BLaER1 (cell line): Measurements from ENCODE around the gene INSR.
"Not testable (repeated sequence)": the region's sequence is repeated elsewhere in the genome, so short reads cannot be mapped to it uniquely, and the experiment has no call there.

ENCODE experiments used
- H3K27ac ChIP-seq: shearing (Covaris generic); formaldehyde crosslinking; 2 replicates; pipeline ENCODE4 v1.8.1; 2022
- H3K27me3 ChIP-seq: shearing (Covaris generic); formaldehyde crosslinking; 2 replicates; pipeline ENCODE4 v1.8.1; 2022
- H3K36me3 ChIP-seq: shearing (Covaris generic); formaldehyde crosslinking; 2 replicates; pipeline ENCODE4 v1.8.1; 2022
- H3K4me1 ChIP-seq: shearing (Covaris generic); formaldehyde crosslinking; 2 replicates; pipeline ENCODE4 v1.8.1; 2022
- H3K4me2 ChIP-seq: shearing (Covaris generic); formaldehyde crosslinking; 2 replicates; pipeline ENCODE4 v1.8.1; 2022
- H3K4me3 ChIP-seq: shearing (Covaris generic); formaldehyde crosslinking; 2 replicates; pipeline ENCODE4 v1.8.1; 2022
- H3K9ac ChIP-seq: shearing (Covaris generic); formaldehyde crosslinking; 2 replicates; pipeline ENCODE4 v1.8.1; 2022
- H3K9me3 ChIP-seq: shearing (Covaris generic); formaldehyde crosslinking; 2 replicates; pipeline ENCODE4 v1.8.1; 2022
- H4K20me1 ChIP-seq: shearing (Covaris generic); formaldehyde crosslinking; 2 replicates; pipeline ENCODE4 v1.8.1; 2022
- Cebpa-rat ChIP-seq: shearing (Covaris generic); IDR thresholded peaks from 2 replicates; pipeline ENCODE4 v1.8.1; 2022

INSR gene

GRCh38 chr19:7228935-7229541 lies 65.2 kb downstream of the INSR start:
- TF ChIP-seq Cebpa-rat = no peak
- peak overlapping the region; percentile 85 for H3K4me2 ChIP-seq
- peaks cover 43% of the 10 kb centered on the region for H3K36me3 ChIP-seq
- no peak overlapping the region for H3K9ac ChIP-seq
- H4K20me1 ChIP-seq = peaks cover 100% of the 10 kb centered on the region
- H3K4me1 ChIP-seq = peaks cover 63% of the 10 kb centered on the region
- no peaks in the 10 kb centered on the region for H3K9me3 ChIP-seq
- no peak overlapping the region for H3K4me3 ChIP-seq
- no peak overlapping the region for H3K27ac ChIP-seq
- H3K27me3 ChIP-seq = no peaks in the 10 kb centered on the region

- Histone ChIP-seq H4K20me1 (peaks cover 100% of the 10 kb centered on the region), H3K4me3 (no peak overlapping the region), H3K27ac (peak overlapping the region; percentile 53), H3K9me3 (no peaks in the 10 kb centered on the region), H3K27me3 (no peaks in the 10 kb centered on the region), H3K9ac (0 out of 2 replicates have a peak overlapping the region, but pooled peaks have one; percentile 8), H3K4me2 (peak overlapping the region; percentile 85), H3K4me1 (peaks cover 66% of the 10 kb centered on the region), H3K36me3 (peaks cover 38% of the 10 kb centered on the region)
- no peak for TF ChIP-seq Cebpa-rat
These were observed 66.5 kb downstream of the INSR start for GRCh38 chr19:7227735-7228134.

GRCh38 chr19:7227149-7227548 lies 67.1 kb downstream of the INSR start:
- H3K27me3 ChIP-seq = not testable (repeated sequence)

GRCh38 chr19:7226739-7227138 lies 67.5 kb downstream of the INSR start:
- H3K4me3 ChIP-seq = no peak overlapping the region
- no peak for TF ChIP-seq Cebpa-rat
- H3K36me3 ChIP-seq = peaks cover 46% of the 10 kb centered on the region
- peak overlapping the region; percentile 85 for H3K4me2 ChIP-seq
- H4K20me1 ChIP-seq = peaks cover 100% of the 10 kb centered on the region
- H3K9me3 ChIP-seq = no peaks in the 10 kb centered on the region
- no peaks in the 10 kb centered on the region for H3K27me3 ChIP-seq
- peaks cover 74% of the 10 kb centered on the region for H3K4me1 ChIP-seq
- H3K27ac ChIP-seq = peak overlapping the region; percentile 28
- H3K9ac ChIP-seq = no peak overlapping the region

More at GRCh38 chr19:7227149-7227548, 67.1 kb downstream of the INSR start:
- Histone ChIP-seq H3K4me1 (peaks cover 72% of the 10 kb centered on the region), H3K9ac (0 out of 2 replicates have a peak overlapping the region, but pooled peaks have one; percentile 8), H3K27ac (0 out of 2 replicates have a peak overlapping the region, but pooled peaks have one; percentile 53), H3K36me3 (peaks cover 42% of the 10 kb centered on the region), H3K4me2 (peak overlapping the region; percentile 85), H4K20me1 (peaks cover 100% of the 10 kb centered on the region)
- not testable (repeated sequence) for H3K9me3 ChIP-seq, H3K4me3 ChIP-seq

- H4K20me1 ChIP-seq = peaks cover 100% of the 10 kb centered on the region
- no peaks in the 10 kb centered on the region for H3K9me3 ChIP-seq
- H3K4me1 ChIP-seq = peaks cover 74% of the 10 kb centered on the region
- peak overlapping the region; percentile 71 for H3K27ac ChIP-seq
- TF ChIP-seq Cebpa-rat = no peak
- peak overlapping the region; percentile 43 for H3K4me3 ChIP-seq
- H3K4me2 ChIP-seq = peak overlapping the region; percentile 85
- peak overlapping the region; percentile 50; the same call in 1 of the 2 replicates for H3K9ac ChIP-seq
- peaks cover 46% of the 10 kb centered on the region for H3K36me3 ChIP-seq
- H3K27me3 ChIP-seq = no peaks in the 10 kb centered on the region
These were observed 68.5 kb downstream of the INSR start for GRCh38 chr19:7225741-7226140.

GRCh38 chr19:7224995-7225394 lies 69.2 kb downstream of the INSR start:
- peaks cover 77% of the 10 kb centered on the region for H3K4me1 ChIP-seq
- no peaks in the 10 kb centered on the region for H3K9me3 ChIP-seq
- H3K4me2 ChIP-seq = peak overlapping the region; percentile 85
- H3K4me3 ChIP-seq = peak overlapping the region; percentile 54
- peak overlapping the region; percentile 70 for H3K27ac ChIP-seq
- H3K27me3 ChIP-seq = no peaks in the 10 kb centered on the region
- peaks cover 46% of the 10 kb centered on the region for H3K36me3 ChIP-seq
- peak overlapping the region; percentile 65 for H3K9ac ChIP-seq
- peaks cover 100% of the 10 kb centered on the region for H4K20me1 ChIP-seq
- no peak for TF ChIP-seq Cebpa-rat

- H3K27me3 ChIP-seq = no peaks in the 10 kb centered on the region
- H3K4me3 ChIP-seq = peak overlapping the region; percentile 54
- H3K9me3 ChIP-seq = no peaks in the 10 kb centered on the region
- H3K27ac ChIP-seq = peak overlapping the region; percentile 70
- H3K4me2 ChIP-seq = peak overlapping the region; percentile 85
- TF ChIP-seq Cebpa-rat = no peak
- peaks cover 43% of the 10 kb centered on the region for H3K36me3 ChIP-seq
- peaks cover 98% of the 10 kb centered on the region for H4K20me1 ChIP-seq
- H3K9ac ChIP-seq = peak overlapping the region; percentile 65
- peaks cover 80% of the 10 kb centered on the region for H3K4me1 ChIP-seq
These were observed 70.0 kb downstream of the INSR start for GRCh38 chr19:7224209-7224686.

- Histone ChIP-seq H3K4me1 (peaks cover 75% of the 10 kb centered on the region), H3K27ac (peak overlapping the region; percentile 70), H3K9ac (no peak overlapping the region), H3K4me3 (no peak overlapping the region), H3K9me3 (no peaks in the 10 kb centered on the region), H3K27me3 (no peaks in the 10 kb centered on the region), H3K4me2 (peak overlapping the region; percentile 85), H3K36me3 (peaks cover 47% of the 10 kb centered on the region), H4K20me1 (peaks cover 98% of the 10 kb centered on the region)
- no peak for TF ChIP-seq Cebpa-rat
These were observed 70.8 kb downstream of the INSR start for GRCh38 chr19:7223429-7223828.

- Histone ChIP-seq H3K27ac (no peak overlapping the region), H3K4me2 (no peak overlapping the region), H3K36me3 (peaks cover 80% of the 10 kb centered on the region), H3K9ac (no peak overlapping the region), H3K9me3 (no peaks in the 10 kb centered on the region), H4K20me1 (peaks cover 98% of the 10 kb centered on the region), H3K4me1 (peaks cover 55% of the 10 kb centered on the region), H3K27me3 (no peaks in the 10 kb centered on the region), H3K4me3 (no peak overlapping the region)
- no peak for TF ChIP-seq Cebpa-rat
These were observed 75.2 kb downstream of the INSR start for GRCh38 chr19:7219056-7219455.

- H3K9me3 ChIP-seq = no peaks in the 10 kb centered on the region
- H3K27ac ChIP-seq = 0 out of 2 replicates have a peak overlapping the region, but pooled peaks have one; percentile 13
- no peaks in the 10 kb centered on the region for H3K27me3 ChIP-seq
- no peak overlapping the region for H3K9ac ChIP-seq
- no peak for TF ChIP-seq Cebpa-rat
- peaks cover 98% of the 10 kb centered on the region for H4K20me1 ChIP-seq
- peaks cover 55% of the 10 kb centered on the region for H3K4me1 ChIP-seq
- H3K36me3 ChIP-seq = peaks cover 80% of the 10 kb centered on the region
- H3K4me3 ChIP-seq = no peak overlapping the region
- no peak overlapping the region for H3K4me2 ChIP-seq
These were observed 76.4 kb downstream of the INSR start for GRCh38 chr19:7217861-7218260.
